ENCODE results near the gene ANLN. TPM values are rescaled to one million over a fixed set of nuclear protein-coding genes. Genes with fewer than 3 reads are reported as not detected.
"Not testable (repeated sequence)": the region's sequence is repeated elsewhere in the genome, so short reads cannot be mapped to it uniquely, and the experiment has no call there.

Gene ANLN
- total RNA-seq, 1 donor from 2014 or later: 0.55 TPM

DNA sequence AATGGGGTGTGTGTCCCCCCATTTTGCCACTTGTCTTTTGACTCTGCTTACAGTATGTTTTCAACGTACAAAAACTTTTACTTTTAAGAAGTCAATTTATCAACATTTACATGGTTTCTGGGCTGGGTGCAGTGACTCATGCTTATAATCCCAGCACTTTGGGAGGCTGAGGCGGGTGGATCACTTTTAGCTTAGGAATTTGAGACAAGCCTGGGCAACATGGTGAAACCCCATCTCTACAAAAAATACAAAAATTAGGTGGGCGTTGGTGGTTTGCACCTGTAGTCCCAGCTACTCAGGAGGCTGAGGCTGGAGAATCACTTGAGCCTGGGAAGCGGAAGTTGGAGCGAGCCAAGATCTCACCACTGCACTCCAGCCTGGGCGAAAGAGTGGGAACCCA is 107.5 kb downstream of the ANLN start:
- DNase-seq (ENCODE audit: low spot score): not testable (repeated sequence)

GRCh38 chr7:36497775-36498174 is 108.1 kb downstream of the ANLN start:
- no peak for DNase-seq (ENCODE audit: low spot score)

Other genes starting within 250 kb of the ANLN start
- gene EEPD1, start 236.6 kb upstream of the ANLN start, total RNA-seq: 18.5 TPM